Glomerular endothelial cell (primary cell): ENCODE data around the gene ZMPSTE24. TPM values are rescaled to one million over a fixed set of nuclear protein-coding genes. Genes with fewer than 3 reads are reported as not detected.
"Not testable (repeated sequence)": the region's sequence is repeated elsewhere in the genome, so short reads cannot be mapped to it uniquely, and the experiment has no call there.

Experiments
- DNase-seq: peaks from one replicate; pipeline ENCODE4 v3.0.0-alpha.2; 2011; ENCODE audit warnings: low read depth, low spot score; ENCODE audit errors: extremely low read depth
- total RNA-seq: library from RNA; depleted of rRNA; stranded (reverse); fragments of >200 nt; gene quantifications from 2 replicates; pipeline ENCODE4 v1.2.3, GENCODE V29; 2015

Gene ZMPSTE24
- total RNA-seq, 1 donor from 2014 or later, result 45.0 TPM

GRCh38 chr1:40316595-40317393, 58.8 kb downstream of the ZMPSTE24 start, which contains the start of gene COL9A2:
TSS of gene COL9A2 (minus strand) at chr1:40317286. CDS start at chr1:40317197, 89 bp downstream.
- DNase-seq, result no peak

GRCh38 chr1:40317394-40318074, 59.5 kb downstream of the ZMPSTE24 start:
- DNase-seq, result no peak

GRCh38 chr1:40318476-40318875, 60.4 kb downstream of the ZMPSTE24 start:
- DNase-seq, result no peak

- DNase-seq, result no peak
These were observed 61.1 kb downstream of the ZMPSTE24 start for GRCh38 chr1:40318970-40319621.

GRCh38 chr1:40331403-40331802, 73.4 kb downstream of the ZMPSTE24 start:
- DNase-seq, result not testable (repeated sequence)

- no peak for DNase-seq
These were observed 74.7 kb downstream of the ZMPSTE24 start for GRCh38 chr1:40332695-40333094.

GRCh38 chr1:40337443-40337842, 79.4 kb downstream of the ZMPSTE24 start:
- DNase-seq, result no peak

- DNase-seq, result peak; percentile 37
These were observed 80.8 kb downstream of the ZMPSTE24 start for GRCh38 chr1:40338745-40339419.

- no peak for DNase-seq
These were observed 81.6 kb downstream of the ZMPSTE24 start for GRCh38 chr1:40339420-40340323.

- no peak for DNase-seq
These were observed 83.7 kb downstream of the ZMPSTE24 start for GRCh38 chr1:40341491-40342380.

- not testable (repeated sequence) for DNase-seq
These were observed 84.3 kb downstream of the ZMPSTE24 start for GRCh38 chr1:40342381-40342717.

Other genes with a start within 250 kb of the ZMPSTE24 start
- 393 and 479 TPM in 2 replicates for gene CAP1, start 217.5 kb upstream of the ZMPSTE24 start, total RNA-seq
- gene PPT1, start 161.0 kb upstream of the ZMPSTE24 start, total RNA-seq, result 70.6 and 70.7 TPM in 2 replicates
- gene RLF, start 96.8 kb upstream of the ZMPSTE24 start, total RNA-seq, result 11.0 and 11.4 TPM in 2 replicates
- not detected in 2 replicates for gene TMCO2, start 10.3 kb upstream of the ZMPSTE24 start, total RNA-seq
- 0.12 and 1.1 TPM in 2 replicates for gene COL9A2, start 59.0 kb downstream of the ZMPSTE24 start, total RNA-seq
- gene SMAP2, start 115.5 kb downstream of the ZMPSTE24 start, total RNA-seq, result 9.5 and 13.6 TPM in 2 replicates
- 1.6 and 3.5 TPM in 2 replicates for gene ZFP69B, start 192.2 kb downstream of the ZMPSTE24 start, total RNA-seq
- 2.1 and 3.7 TPM in 2 replicates for gene ZFP69, start 219.1 kb downstream of the ZMPSTE24 start, total RNA-seq